Adrenal gland (tissue), 12 donors: ENCODE data around the gene DELE1. TPM values are rescaled to one million over a fixed set of nuclear protein-coding genes. Genes with fewer than 3 reads are reported as not detected.

ENCODE experiments used
- DNase-seq, 7 donors: peaks; one replicate each; pipeline ENCODE4 v3.0.0-alpha.2; 2019 to 2020
- H3K27ac ChIP-seq, 5 donors: fragments of 200-600 bp; sonication (generic) in 4 of 5; 1 replicate in 3 of 5; 2 replicates in 2 of 5; pipeline versions ENCODE4 v1.5.1 to v1.8.0; 2016 to 2020; ENCODE audit warnings: mild to moderate bottlenecking in 1 of 5
- H3K27me3 ChIP-seq: fragments of 200-600 bp; 2 replicates; pipeline ENCODE4 v1.8.0; 2021
- H3K36me3 ChIP-seq, 2 donors: fragments of 200-600 bp; replicated peaks in 1 of 2; 1 replicate in 1 of 2; 2 replicates in 1 of 2; pipeline versions ENCODE4 v1.5.1 to v1.8.0; 2018 to 2022
- H3K4me1 ChIP-seq, 2 donors: fragments of 200-600 bp; replicated peaks in 1 of 2; 1 replicate in 1 of 2; 2 replicates in 1 of 2; pipeline versions ENCODE4 v1.5.1 to v1.8.0; 2018 to 2021
- H3K4me3 ChIP-seq, 4 donors: fragments of 200-600 bp; sonication (generic) in 3 of 4; one replicate each; pipeline ENCODE4 v1.5.1; 2016 to 2018
- H3K9me3 ChIP-seq, 3 donors: fragments of 200-600 bp; sonication (generic) in 1 of 3; replicated peaks in 1 of 3; 1 replicate in 2 of 3; 2 replicates in 1 of 3; pipeline versions ENCODE4 v1.5.1 to v1.8.0; 2016 to 2021
- POLR2A ChIP-seq, 2 donors: fragments of 450-650 bp; IDR thresholded peaks; one replicate each; pipeline ENCODE4 v1.6.1; 2017; ENCODE audit warnings: antibody characterized with exemption in 2 of 2, mild to moderate bottlenecking in 2 of 2, moderate library complexity in 1 of 2
- WGBS, 4 donors: extraction: QIAGEN DNeasy Blood & Tissue Kit in 2 of 4; methylation state at CpG; one replicate each; pipeline versions ENCODE4 v1.1.5 to v1.1.7; 2013 to 2017; 5-methylcytosine and 5-hydroxymethylcytosine counted together
- intact Hi-C, 2 donors: fragments of 100-400 bp; cut with DNase I; formaldehyde crosslinking; loops; one replicate each; pipeline versions ENCODE4 v1.14.1 to v1.15.0; 2022 to 2023
- polyA plus RNA-seq, 3 donors: library from polyadenylated mRNA; stranded (reverse); fragments of 200-250 nt in 2 of 3; fragments of 350-450 nt in 1 of 3; fragmentation: Illumina TruSeq in 1 of 3; extraction: RNeasy Lipid Tissue Mini Kit (QIAGEN cat#74804) in 1 of 3; gene quantifications; one replicate each; pipeline ENCODE4 v1.2.3, GENCODE V29; 2013 to 2014
- total RNA-seq, 9 donors: library from RNA; depleted of rRNA in 4 of 9; stranded (reverse); fragments of >200 nt in 4 of 9; fragments of 120-200 nt in 1 of 9; fragmentation: NEBNext Ultra II Directional in 1 of 9; extraction: Animal tissue kit (Norgen Biotek cat#: 25700) in 1 of 9; gene quantifications; one replicate each; pipeline versions ENCODE4 v1.1.0 to v1.2.4, GENCODE V29; 2013 to 2023
- TF ChIP-seq, protein P1 (sequence below), 6 experiments: fragments of 450-650 bp in 4 of 6; fragments of 200-600 bp in 2 of 6; sonication (generic) in 1 of 6; IDR thresholded peaks; 1 replicate in 5 of 6; 2 replicates in 1 of 6; pipeline versions ENCODE4 v1.5.1 to v1.8.0; 2016 to 2021; ENCODE audit warnings: antibody characterized with exemption in 6 of 6, mild to moderate bottlenecking in 2 of 6, moderate library complexity in 1 of 6
- donor health status: healthy with polysubstance abuse.
- donor health status: Bipolar disorder and iron deficiency.
- donor health status: DM: yes; HTN: yes; CAD: no.
- donor health status: DM: no; HTN: no; CAD: no.
- donor health status: DM: no; HTN: no; CAD: no.
- donor health status: DM: yes; HTN: yes; CAD: no.

DELE1 gene
- total and polyA plus RNA-seq, 12 donors: 65.2 to 162 (median 111) TPM

GRCh38 chr5:141976176-141976575 lies 52.5 kb downstream of the DELE1 start:
- TF ChIP-seq POLR2A (IDR thresholded peaks at IDR 0.05): no peak
- TF ChIP-seq, protein P1, sequence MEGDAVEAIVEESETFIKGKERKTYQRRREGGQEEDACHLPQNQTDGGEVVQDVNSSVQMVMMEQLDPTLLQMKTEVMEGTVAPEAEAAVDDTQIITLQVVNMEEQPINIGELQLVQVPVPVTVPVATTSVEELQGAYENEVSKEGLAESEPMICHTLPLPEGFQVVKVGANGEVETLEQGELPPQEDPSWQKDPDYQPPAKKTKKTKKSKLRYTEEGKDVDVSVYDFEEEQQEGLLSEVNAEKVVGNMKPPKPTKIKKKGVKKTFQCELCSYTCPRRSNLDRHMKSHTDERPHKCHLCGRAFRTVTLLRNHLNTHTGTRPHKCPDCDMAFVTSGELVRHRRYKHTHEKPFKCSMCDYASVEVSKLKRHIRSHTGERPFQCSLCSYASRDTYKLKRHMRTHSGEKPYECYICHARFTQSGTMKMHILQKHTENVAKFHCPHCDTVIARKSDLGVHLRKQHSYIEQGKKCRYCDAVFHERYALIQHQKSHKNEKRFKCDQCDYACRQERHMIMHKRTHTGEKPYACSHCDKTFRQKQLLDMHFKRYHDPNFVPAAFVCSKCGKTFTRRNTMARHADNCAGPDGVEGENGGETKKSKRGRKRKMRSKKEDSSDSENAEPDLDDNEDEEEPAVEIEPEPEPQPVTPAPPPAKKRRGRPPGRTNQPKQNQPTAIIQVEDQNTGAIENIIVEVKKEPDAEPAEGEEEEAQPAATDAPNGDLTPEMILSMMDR (IDR thresholded peaks at IDR 0.05): no peak
- Histone ChIP-seq H3K27me3 (no peaks in the 10 kb centered on the region), H3K27ac (no peak overlapping the region), H3K9me3 (no peaks in the 10 kb centered on the region), H3K4me3 (no peak overlapping the region), H3K36me3 (peaks cover 0 to 69% of the 10 kb centered on the region in 2 donors), H3K4me1 (peaks cover 0 to 36% of the 10 kb centered on the region in 2 donors)
- 93 to 96% (median 96%) methylated on average over 6 of the region's 6 CpGs for WGBS, 4 donors
- intact Hi-C loops: no loop called here
- DNase-seq: no peak

DNA sequence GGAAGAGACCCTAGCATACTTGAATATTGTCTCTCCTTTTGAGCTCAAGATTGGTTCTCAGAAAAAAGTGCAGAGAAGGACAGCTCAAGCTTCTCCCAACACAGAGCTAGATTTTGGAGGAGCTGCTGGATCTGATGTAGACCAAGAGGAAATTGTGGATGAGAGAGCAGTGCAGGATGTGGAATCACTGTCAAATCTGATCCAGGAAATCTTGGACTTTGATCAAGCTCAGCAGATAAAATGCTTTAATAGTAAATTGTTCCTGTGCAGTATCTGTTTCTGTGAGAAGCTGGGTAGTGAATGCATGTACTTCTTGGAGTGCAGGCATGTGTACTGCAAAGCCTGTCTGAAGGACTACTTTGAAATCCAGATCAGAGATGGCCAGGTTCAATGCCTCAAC lies 54.7 kb downstream of the DELE1 start:
- TF ChIP-seq, protein P1 (IDR thresholded peaks at IDR 0.05): no peak
- no peak for TF ChIP-seq POLR2A (IDR thresholded peaks at IDR 0.05)
- Histone ChIP-seq H3K36me3 (peaks cover 0 to 78% of the 10 kb centered on the region in 2 donors), H3K4me1 (peaks cover 0 to 23% of the 10 kb centered on the region in 2 donors), H3K27me3 (no peaks in the 10 kb centered on the region), H3K9me3 (no peaks in the 10 kb centered on the region), H3K27ac (no peak overlapping the region), H3K4me3 (no peak overlapping the region)
- intact Hi-C loops: no loop called here
- no peak for DNase-seq

DNA sequence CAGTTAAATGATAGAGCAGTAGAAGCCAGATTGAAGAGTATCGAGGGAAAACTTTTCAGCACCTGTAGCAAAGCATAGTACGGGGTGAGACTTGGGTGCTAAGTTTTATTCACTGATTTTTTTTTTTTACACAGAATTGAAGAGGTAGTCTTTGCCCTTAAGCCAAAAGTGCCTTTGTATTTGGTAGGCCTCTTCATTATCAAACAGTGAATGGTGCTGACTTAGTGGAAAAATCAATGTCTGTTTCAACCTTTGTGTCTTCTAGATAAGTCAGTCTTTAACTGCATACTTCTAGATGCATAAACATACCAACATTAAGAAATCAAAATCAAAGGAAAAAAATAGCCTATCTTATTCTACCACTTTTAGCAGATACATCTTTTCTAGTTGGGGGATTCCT lies 59.0 kb downstream of the DELE1 start:
- WGBS, 4 donors: 47 to 70% (median 48%) methylated on average over 2 of the region's 2 CpGs
- no peaks in the 10 kb centered on the region for H3K9me3 ChIP-seq
- H3K27me3 ChIP-seq: no peaks in the 10 kb centered on the region
- H3K27ac ChIP-seq: no peak overlapping the region
- TF ChIP-seq, protein P1 (IDR thresholded peaks at IDR 0.05): no peak
- no peak for TF ChIP-seq POLR2A (IDR thresholded peaks at IDR 0.05)
- intact Hi-C loops: no loop called here
- no peak overlapping the region for H3K4me3 ChIP-seq
- peaks cover 0 to 2% of the 10 kb centered on the region in 2 donors for H3K4me1 ChIP-seq
- peaks cover 0 to 93% of the 10 kb centered on the region in 2 donors for H3K36me3 ChIP-seq
- no peak for DNase-seq

- Histone ChIP-seq H3K9me3 (no peaks in the 10 kb centered on the region), H3K36me3 (peaks cover 0 to 81% of the 10 kb centered on the region in 2 donors), H3K27me3 (no peaks in the 10 kb centered on the region), H3K27ac (no peak overlapping the region), H3K4me3 (no peak overlapping the region), H3K4me1 (no peaks in the 10 kb centered on the region)
- TF ChIP-seq POLR2A (IDR thresholded peaks at IDR 0.05): no peak
- TF ChIP-seq, protein P1 (IDR thresholded peaks at IDR 0.05): no peak
- no peak for DNase-seq
- intact Hi-C loops: no loop called here
Measured at GRCh38 chr5:141986072-141986471, 62.4 kb downstream of the DELE1 start.
